Measurements from ENCODE around the gene APBA1. TPM values are rescaled to one million over a fixed set of nuclear protein-coding genes. Genes with fewer than 3 reads are reported as not detected.
A peak's percentile ranks its signal among the peaks of the same experiment; 100 is the strongest.

Gene APBA1
- total RNA-seq, 1 donor from 2014 or later, result 7.1 TPM

- no peak for DNase-seq (ENCODE audit: low read depth in 2 of 2)
Measured at GRCh38 chr9:69579760-69580581, 92.2 kb downstream of the APBA1 start.

- DNase-seq (ENCODE audit: low read depth in 2 of 2), result no peak
Measured at GRCh38 chr9:69579032-69579758, 93.0 kb downstream of the APBA1 start.

- DNase-seq (ENCODE audit: low read depth in 2 of 2), result no peak
Measured at GRCh38 chr9:69578026-69578425, 94.1 kb downstream of the APBA1 start.

GRCh38 chr9:69577123-69577522 lies 95.0 kb downstream of the APBA1 start:
- no peak for DNase-seq (ENCODE audit: low read depth in 2 of 2)

GRCh38 chr9:69574057-69574456 lies 98.1 kb downstream of the APBA1 start:
- peak; percentile 17 to 34 for DNase-seq (ENCODE audit: low read depth in 2 of 2)

- peak; percentile 75 to 86 for DNase-seq (ENCODE audit: low read depth in 2 of 2)
Measured at GRCh38 chr9:69573651-69574050, 98.5 kb downstream of the APBA1 start.

GRCh38 chr9:69572611-69573010 lies 99.6 kb downstream of the APBA1 start:
- no peak for DNase-seq (ENCODE audit: low read depth in 2 of 2)

- peak in 1 of 2 donors; percentile 52 for DNase-seq (ENCODE audit: low read depth in 2 of 2)
Measured at GRCh38 chr9:69571032-69571431, 101.1 kb downstream of the APBA1 start.

- DNase-seq (ENCODE audit: low read depth in 2 of 2), result no peak
Measured at GRCh38 chr9:69569738-69570451, 102.3 kb downstream of the APBA1 start.

GRCh38 chr9:69564557-69564956 lies 107.6 kb downstream of the APBA1 start:
- no peak for DNase-seq (ENCODE audit: low read depth in 2 of 2)

GRCh38 chr9:69559126-69559525 lies 113.0 kb downstream of the APBA1 start:
- no peak for DNase-seq (ENCODE audit: low read depth in 2 of 2)

- no peak for DNase-seq (ENCODE audit: low read depth in 2 of 2)
Measured at GRCh38 chr9:69556707-69557106, 115.5 kb downstream of the APBA1 start.

GRCh38 chr9:69555802-69556201 lies 116.4 kb downstream of the APBA1 start:
- DNase-seq (ENCODE audit: low read depth in 2 of 2), result no peak

- DNase-seq (ENCODE audit: low read depth in 2 of 2), result no peak
Measured at GRCh38 chr9:69554945-69555344, 117.2 kb downstream of the APBA1 start.

- DNase-seq (ENCODE audit: low read depth in 2 of 2), result peak; percentile 47 to 66
Measured at GRCh38 chr9:69549310-69550202, 122.6 kb downstream of the APBA1 start.

GRCh38 chr9:69548681-69549080 lies 123.5 kb downstream of the APBA1 start:
- DNase-seq (ENCODE audit: low read depth in 2 of 2), result no peak

GRCh38 chr9:69546265-69546664 lies 125.9 kb downstream of the APBA1 start:
- peak; percentile 25 to 67 for DNase-seq (ENCODE audit: low read depth in 2 of 2)

GRCh38 chr9:69542942-69543704 lies 129.0 kb downstream of the APBA1 start:
- DNase-seq (ENCODE audit: low read depth in 2 of 2), result peak in 1 of 2 donors; percentile 18

- DNase-seq (ENCODE audit: low read depth in 2 of 2), result no peak
Measured at GRCh38 chr9:69542058-69542457, 130.1 kb downstream of the APBA1 start.

GRCh38 chr9:69535911-69536310 lies 136.3 kb downstream of the APBA1 start:
- DNase-seq (ENCODE audit: low read depth in 2 of 2), result peak in 1 of 2 donors; percentile 19

Data from dermis microvascular lymphatic vessel endothelial cell (primary cell).